Ishikawa (cell line): Measurements from ENCODE around the gene SPATA33.

Source experiments
- CEBPB ChIP-seq: IDR thresholded peaks from 2 replicates; pipeline ENCODE4 v1.6.1; 2012
- CREB1 ChIP-seq: IDR thresholded peaks from 2 replicates; pipeline ENCODE4 v1.6.1; 2012; ENCODE audit warnings: low read depth
- EGR1 ChIP-seq: IDR thresholded peaks from 2 replicates; pipeline ENCODE4 v1.6.1; 2012
- EP300 ChIP-seq: IDR thresholded peaks from 2 replicates; pipeline ENCODE4 v1.6.1; 2012; ENCODE audit warnings: borderline replicate concordance
- FOXM1 ChIP-seq: IDR thresholded peaks from 2 replicates; pipeline ENCODE4 v1.6.1; 2012; ENCODE audit warnings: low read depth, borderline replicate concordance
- NFIC ChIP-seq: IDR thresholded peaks from 2 replicates; pipeline ENCODE4 v1.6.1; 2012
- RAD21 ChIP-seq: IDR thresholded peaks from 2 replicates; pipeline ENCODE4 v1.6.1; 2012; ENCODE audit warnings: low read depth
- TAF1 ChIP-seq: IDR thresholded peaks from 2 replicates; pipeline ENCODE4 v1.6.1; 2012; ENCODE audit warnings: low read depth, mild to moderate bottlenecking
- TCF12 ChIP-seq: IDR thresholded peaks from 2 replicates; pipeline ENCODE4 v1.6.1; 2012; ENCODE audit warnings: low read depth
- TEAD4 ChIP-seq: IDR thresholded peaks from 2 replicates; pipeline ENCODE4 v1.6.1; 2012
- YY1 ChIP-seq: IDR thresholded peaks from 2 replicates; pipeline ENCODE4 v1.6.1; 2012; ENCODE audit warnings: low read depth
- ZBTB7A ChIP-seq: IDR thresholded peaks from 2 replicates; pipeline ENCODE4 v1.6.1; 2012; ENCODE audit warnings: low read depth
- TF ChIP-seq, protein P1 (sequence below): IDR thresholded peaks from 2 replicates; pipeline ENCODE4 v1.6.1; 2012
- TF ChIP-seq, protein P2 (sequence below): IDR thresholded peaks from 2 replicates; pipeline ENCODE4 v1.6.1; 2012
- TF ChIP-seq, protein P3 (sequence below): IDR thresholded peaks from 2 replicates; pipeline ENCODE4 v1.6.1; 2012; ENCODE audit warnings: low read depth, mild to moderate bottlenecking

Gene SPATA33

DNA sequence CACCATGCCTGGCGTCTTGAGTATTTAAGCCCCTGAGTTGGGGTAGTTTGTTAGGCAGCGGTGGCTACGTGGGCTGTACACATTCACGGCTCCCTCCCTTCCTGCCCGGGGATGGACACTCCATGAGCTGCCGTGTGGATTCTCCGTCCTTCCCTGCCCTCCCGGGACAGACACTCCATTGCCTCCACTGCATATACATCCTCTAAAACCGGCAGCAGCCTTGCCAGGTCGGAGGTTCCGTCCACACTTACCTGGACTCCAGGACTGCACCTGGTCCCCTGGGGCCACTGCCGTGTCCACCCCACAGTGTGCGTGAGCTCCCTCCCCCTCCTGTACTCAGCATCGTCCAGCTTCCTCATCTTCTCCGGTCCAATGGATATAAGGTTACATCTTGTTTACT is 47.4 kb downstream of the SPATA33 start:
- no peak for TF ChIP-seq RAD21
- TF ChIP-seq, protein P1, sequence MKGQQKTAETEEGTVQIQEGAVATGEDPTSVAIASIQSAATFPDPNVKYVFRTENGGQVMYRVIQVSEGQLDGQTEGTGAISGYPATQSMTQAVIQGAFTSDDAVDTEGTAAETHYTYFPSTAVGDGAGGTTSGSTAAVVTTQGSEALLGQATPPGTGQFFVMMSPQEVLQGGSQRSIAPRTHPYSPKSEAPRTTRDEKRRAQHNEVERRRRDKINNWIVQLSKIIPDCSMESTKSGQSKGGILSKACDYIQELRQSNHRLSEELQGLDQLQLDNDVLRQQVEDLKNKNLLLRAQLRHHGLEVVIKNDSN = no peak
- no peak for TF ChIP-seq NFIC
- no peak for TF ChIP-seq TCF12
- TF ChIP-seq YY1 = no peak
- TF ChIP-seq ZBTB7A = no peak
- TF ChIP-seq TAF1 = no peak
- TF ChIP-seq FOXM1 = no peak
- no peak for TF ChIP-seq CEBPB
- TF ChIP-seq CREB1 = no peak
- TF ChIP-seq, protein P2, sequence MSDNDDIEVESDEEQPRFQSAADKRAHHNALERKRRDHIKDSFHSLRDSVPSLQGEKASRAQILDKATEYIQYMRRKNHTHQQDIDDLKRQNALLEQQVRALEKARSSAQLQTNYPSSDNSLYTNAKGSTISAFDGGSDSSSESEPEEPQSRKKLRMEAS = no peak
- no peak for TF ChIP-seq EP300
- TF ChIP-seq EGR1 = no peak
- TF ChIP-seq, protein P3, sequence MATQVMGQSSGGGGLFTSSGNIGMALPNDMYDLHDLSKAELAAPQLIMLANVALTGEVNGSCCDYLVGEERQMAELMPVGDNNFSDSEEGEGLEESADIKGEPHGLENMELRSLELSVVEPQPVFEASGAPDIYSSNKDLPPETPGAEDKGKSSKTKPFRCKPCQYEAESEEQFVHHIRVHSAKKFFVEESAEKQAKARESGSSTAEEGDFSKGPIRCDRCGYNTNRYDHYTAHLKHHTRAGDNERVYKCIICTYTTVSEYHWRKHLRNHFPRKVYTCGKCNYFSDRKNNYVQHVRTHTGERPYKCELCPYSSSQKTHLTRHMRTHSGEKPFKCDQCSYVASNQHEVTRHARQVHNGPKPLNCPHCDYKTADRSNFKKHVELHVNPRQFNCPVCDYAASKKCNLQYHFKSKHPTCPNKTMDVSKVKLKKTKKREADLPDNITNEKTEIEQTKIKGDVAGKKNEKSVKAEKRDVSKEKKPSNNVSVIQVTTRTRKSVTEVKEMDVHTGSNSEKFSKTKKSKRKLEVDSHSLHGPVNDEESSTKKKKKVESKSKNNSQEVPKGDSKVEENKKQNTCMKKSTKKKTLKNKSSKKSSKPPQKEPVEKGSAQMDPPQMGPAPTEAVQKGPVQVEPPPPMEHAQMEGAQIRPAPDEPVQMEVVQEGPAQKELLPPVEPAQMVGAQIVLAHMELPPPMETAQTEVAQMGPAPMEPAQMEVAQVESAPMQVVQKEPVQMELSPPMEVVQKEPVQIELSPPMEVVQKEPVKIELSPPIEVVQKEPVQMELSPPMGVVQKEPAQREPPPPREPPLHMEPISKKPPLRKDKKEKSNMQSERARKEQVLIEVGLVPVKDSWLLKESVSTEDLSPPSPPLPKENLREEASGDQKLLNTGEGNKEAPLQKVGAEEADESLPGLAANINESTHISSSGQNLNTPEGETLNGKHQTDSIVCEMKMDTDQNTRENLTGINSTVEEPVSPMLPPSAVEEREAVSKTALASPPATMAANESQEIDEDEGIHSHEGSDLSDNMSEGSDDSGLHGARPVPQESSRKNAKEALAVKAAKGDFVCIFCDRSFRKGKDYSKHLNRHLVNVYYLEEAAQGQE = no peak
- TF ChIP-seq TEAD4 = no peak

DNA sequence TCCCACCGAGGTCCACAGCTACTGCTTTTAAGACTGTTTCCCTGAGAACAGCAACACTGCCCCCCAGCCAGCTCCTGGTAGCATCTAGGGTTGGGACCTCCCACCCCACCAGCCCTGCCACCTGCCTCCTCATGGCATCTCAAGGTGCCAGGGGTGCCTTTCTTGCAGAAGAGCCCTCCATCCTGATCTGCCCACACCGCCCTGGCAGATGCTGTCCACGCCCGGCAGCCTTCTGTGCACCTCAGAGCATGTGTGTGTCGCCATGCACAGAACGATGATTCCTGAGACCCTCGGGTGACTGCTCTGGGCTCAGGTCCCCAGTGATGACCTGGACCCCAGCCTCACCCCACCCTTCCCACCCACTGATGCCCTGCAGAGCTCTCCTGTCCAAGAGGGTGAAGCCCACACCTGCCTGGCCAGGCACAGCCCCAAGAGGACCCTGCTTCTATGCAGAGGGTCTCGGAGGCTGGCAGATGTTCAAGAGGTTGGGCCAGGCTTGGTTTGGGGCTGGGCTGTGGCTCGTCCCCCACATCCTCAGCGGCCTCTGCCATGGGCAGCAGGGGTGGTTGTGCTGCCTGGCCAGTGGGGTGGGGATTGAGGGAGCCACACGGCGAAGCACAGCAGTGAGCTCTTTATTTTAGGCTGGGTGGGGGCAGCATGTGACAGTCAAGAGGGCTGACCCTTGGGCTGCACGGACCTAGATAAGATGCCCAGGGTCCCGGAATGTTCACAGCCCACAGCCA is 49.1 kb downstream of the SPATA33 start:
- TF ChIP-seq CREB1 = no peak
- no peak for TF ChIP-seq YY1
- TF ChIP-seq EP300 = no peak
- no peak for TF ChIP-seq NFIC
- TF ChIP-seq ZBTB7A = no peak
- TF ChIP-seq TAF1 = no peak
- TF ChIP-seq TEAD4 = no peak
- TF ChIP-seq CEBPB = no peak
- no peak for TF ChIP-seq FOXM1

DNA sequence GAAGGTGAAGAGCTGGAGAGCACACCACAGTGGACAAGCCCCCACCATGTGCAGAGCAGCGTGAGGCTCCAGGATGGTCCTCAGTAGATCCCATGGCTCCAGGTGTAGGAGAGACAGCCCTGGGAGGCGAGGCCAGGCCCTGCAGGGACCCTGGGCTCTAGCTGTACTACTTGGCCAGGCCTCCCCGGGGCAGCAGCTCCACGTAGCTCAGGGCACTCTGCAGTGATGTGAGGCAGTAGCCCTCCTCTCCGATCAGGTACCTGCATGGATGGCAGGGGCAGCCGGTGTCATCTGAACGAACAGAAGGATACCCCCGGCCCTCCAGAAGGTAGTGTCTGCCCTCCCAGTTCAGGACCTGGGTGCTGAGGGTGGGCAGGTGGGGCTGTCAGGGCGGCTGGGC is 50.1 kb downstream of the SPATA33 start:
- TF ChIP-seq FOXM1 (no peak), NFIC (no peak), CEBPB (no peak)
- TF ChIP-seq, protein P1 = no peak

DNA sequence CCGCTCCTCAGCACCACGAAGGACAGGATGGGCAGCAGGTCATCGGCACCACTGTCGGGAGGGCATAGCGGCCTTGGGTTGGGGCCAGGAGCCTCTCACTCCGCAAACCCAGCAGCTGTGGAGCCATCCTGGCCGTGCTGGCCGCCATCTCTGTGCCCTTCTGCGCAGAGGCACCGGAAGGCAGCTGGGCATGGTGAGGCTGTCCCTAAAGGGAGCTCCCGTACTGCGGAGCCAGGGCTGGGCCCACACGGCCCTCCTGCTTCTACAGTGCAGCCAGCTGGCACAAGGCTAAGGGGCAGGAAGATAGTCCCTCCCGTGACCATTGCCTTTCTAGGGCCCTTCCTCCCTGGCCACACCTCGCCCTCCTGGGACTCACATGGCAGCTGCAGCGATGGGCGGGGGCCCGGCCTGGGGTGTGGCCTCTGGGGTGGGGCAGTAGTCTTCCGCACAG is 50.9 kb downstream of the SPATA33 start:
- TF ChIP-seq ZBTB7A (no peak), RAD21 (no peak), CREB1 (no peak), EP300 (no peak), YY1 (no peak), TAF1 (no peak), TEAD4 (no peak)
- TF ChIP-seq, protein P1 = no peak
- TF ChIP-seq, protein P2 = no peak

DNA sequence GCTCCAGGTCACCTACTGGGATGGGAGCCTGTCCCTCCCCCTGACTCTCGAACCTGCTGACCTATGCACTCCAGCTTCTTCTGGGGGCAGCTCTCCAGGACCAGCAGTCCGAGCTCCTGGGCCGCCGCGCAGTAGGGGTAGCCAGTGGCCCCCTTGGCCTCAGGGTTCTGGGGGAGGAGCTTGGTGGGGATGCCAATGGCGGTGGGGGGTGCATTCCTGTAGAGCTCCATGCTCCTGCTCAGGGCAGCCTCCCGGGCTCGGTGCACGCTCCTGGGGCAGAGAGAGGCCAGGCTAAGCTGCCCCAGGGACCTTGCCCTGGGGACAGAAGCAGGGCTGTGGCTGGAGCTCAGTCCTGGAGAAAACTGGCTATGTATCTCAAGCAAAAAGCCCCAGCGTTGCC is 51.5 kb downstream of the SPATA33 start:
- TF ChIP-seq YY1 = no peak
- TF ChIP-seq RAD21 = no peak
- TF ChIP-seq CREB1 = no peak
- TF ChIP-seq TCF12 = no peak
- TF ChIP-seq, protein P3 = no peak
- TF ChIP-seq, protein P1 = no peak
- no peak for TF ChIP-seq TEAD4
- no peak for TF ChIP-seq TAF1
- no peak for TF ChIP-seq CEBPB
- TF ChIP-seq NFIC = no peak
- no peak for TF ChIP-seq EGR1
- no peak for TF ChIP-seq EP300
- TF ChIP-seq FOXM1 = no peak
- TF ChIP-seq ZBTB7A = no peak
- TF ChIP-seq, protein P2 = no peak
